Adipose tissue (tissue), 3 donors: ENCODE data around the gene DENND1A. TPM values are rescaled to one million over a fixed set of nuclear protein-coding genes. Genes with fewer than 3 reads are reported as not detected.
"Not testable (repeated sequence)": the region's sequence is repeated elsewhere in the genome, so short reads cannot be mapped to it uniquely, and the experiment has no call there.

Experiments used
- H3K27ac ChIP-seq: one replicate; pipeline ENCODE4 v1.5.1; 2013; ENCODE audit warnings: low read depth, low read length
- WGBS, 3 donors: extraction: QIAGEN DNeasy Blood & Tissue Kit; methylation state at CpG; one replicate each; pipeline ENCODE4 v1.1.7; 2013; 5-methylcytosine and 5-hydroxymethylcytosine counted together
- polyA plus RNA-seq, 3 donors: library from polyadenylated mRNA; stranded (reverse); fragments of 200-250 nt; gene quantifications; one replicate each; pipeline ENCODE4 v1.2.3, GENCODE V29; 2013
- donor health status: healthy with polysubstance abuse.
- donor health status: Bipolar disorder and iron deficiency.
- donor health status: healthy.

DENND1A gene
- polyA plus RNA-seq, 3 donors, result 3.3 to 12.9 (median 9.4) TPM

DNA sequence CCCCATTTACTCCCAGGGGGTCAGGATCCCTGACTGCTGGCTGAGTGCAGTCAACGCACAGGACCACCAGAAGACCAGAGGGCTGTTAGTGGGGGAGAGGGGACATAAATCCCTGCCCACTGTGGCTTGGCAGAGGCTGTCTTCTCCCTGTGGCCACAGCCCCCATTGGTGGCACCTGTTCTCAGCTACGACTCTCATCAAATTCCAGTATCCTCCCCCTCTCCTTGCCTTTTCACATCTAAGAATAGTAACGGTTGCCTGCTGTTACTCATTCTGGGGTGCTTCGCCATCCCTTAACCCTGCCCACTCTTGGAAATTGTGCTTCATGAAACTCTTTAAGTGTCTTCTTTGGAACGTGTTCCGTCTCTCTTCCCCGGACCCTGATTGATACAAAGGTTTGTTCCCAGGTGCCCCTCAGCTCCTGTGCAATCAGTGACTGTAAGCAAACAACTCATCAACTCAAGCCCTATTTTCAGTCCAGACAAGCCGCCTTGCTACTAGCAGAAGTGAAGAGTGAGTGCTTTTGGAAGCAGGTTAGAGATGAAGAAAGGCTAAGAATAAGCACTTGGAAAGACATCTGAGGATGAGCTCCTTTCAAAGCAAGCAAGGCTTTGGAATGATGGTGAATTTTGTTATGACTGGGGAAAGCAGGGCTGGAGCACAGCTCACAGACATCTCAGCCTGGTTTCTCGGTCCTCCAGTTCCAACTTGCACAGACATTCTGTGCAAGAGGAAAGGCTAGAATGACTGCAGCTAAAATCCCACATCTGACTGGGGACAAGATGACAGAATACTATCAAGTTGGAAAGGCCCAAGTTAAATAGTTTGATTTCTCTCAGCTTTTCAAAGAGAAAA lies 22.9 kb upstream of the DENND1A start:
- H3K27ac ChIP-seq, result no peak overlapping the region
- WGBS, 3 donors, result 46 to 83% (median 82%) methylated on average over 9 of the region's 9 CpGs

DNA sequence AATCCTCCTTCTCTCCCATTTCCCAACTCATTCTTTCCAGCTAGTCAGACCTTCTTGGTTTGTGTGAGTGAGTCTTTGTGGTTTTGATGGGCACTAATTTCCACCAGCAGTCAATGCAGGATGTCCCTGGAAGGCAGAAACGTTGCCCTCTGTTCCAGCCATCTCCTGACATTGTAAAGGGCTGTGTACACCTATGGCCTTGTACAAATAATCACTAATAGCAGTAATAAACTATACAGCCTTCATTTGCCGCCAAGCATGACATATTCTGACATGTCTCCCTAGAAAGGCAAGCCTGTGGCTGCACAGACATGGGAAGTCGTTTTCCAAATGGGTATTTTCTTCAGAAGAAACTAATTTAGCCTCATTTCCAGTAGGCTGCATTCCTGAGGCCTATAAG lies 18.4 kb upstream of the DENND1A start:
- 37 to 60% (median 56%) methylated on average over 3 of the region's 3 CpGs for WGBS, 3 donors

DNA sequence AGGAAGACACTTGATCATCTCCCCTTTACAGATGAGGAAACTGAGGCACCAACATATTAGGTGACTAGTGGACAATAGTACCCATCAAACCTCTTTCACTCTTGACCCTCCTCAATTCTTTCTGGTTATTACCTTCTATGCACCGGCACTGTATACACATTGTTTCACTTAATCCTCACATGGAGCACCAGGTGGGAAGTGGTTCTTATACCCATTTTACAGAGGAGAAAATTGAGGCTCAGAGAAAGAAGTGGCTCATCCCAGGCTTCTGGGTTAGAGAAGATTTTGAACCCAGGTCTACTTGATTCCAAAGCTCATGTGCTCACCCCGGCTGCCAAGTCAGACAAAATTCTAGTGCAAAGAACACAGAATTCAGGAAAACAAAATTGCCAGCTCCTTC lies 17.4 kb upstream of the DENND1A start:
- H3K27ac ChIP-seq, result no peak overlapping the region
- WGBS, 3 donors, result 95 to 100% (median 96%) methylated on average over 2 of the region's 2 CpGs

More for the DNA sequence above, 18.4 kb upstream of the DENND1A start:
- H3K27ac ChIP-seq, result no peak overlapping the region

DNA sequence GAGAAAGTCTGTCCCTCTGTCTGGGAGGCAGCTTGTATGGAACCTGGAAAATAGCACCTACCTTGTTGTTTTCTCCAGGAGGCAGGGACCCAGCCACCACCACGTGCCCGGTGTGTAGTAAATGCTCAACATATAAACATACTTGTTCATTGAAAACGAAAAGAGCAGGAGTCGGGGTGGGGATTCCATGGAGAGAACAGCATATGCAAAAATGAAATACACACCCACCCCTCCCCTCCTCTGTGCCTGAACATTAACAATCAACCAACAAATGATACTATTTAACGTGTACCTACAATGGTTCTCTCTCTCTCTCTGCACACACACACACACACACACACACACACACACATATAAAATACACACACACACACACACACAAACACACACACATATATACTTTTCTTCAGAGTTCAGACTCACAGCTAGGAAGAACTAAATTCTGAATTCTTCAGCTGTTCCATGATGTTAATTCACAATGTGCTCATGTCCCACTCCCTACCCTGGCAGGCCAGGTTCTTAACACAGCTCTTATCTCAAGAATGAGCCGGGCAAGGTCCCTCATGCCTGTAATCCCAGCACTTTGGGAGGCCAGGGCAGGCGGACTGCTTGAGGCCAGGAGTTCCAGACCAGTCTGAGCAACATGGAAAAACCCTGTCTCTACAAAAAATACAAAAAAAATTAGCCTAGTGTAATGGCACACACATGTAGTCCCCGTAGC lies 16.3 kb upstream of the DENND1A start:
- H3K27ac ChIP-seq, result no peak overlapping the region
- 62 to 79% (median 68%) methylated on average over 8 of the region's 8 CpGs for WGBS, 3 donors

DNA sequence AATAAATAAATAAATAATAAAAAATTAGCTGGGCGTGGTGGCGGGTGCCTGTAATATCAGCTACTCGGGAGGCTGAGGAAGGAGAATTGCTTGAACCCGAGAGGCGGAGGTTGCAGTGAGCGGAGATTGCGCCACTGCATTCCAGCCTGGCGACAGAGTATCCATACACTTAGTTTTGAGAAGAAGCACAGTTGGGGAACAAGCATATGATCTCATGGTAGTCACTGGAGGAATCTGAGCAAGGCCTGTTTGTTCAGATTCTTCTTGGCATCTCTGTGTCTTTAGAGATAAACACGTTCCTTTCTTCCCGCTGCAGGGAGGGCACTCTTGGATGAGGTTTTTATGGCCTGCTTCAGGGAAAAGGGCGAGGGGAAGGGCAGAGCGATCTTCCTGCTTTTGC lies 15.6 kb upstream of the DENND1A start:
- WGBS, 3 donors, result 86 to 88% (median 86%) methylated on average over 12 of the region's 12 CpGs

DNA sequence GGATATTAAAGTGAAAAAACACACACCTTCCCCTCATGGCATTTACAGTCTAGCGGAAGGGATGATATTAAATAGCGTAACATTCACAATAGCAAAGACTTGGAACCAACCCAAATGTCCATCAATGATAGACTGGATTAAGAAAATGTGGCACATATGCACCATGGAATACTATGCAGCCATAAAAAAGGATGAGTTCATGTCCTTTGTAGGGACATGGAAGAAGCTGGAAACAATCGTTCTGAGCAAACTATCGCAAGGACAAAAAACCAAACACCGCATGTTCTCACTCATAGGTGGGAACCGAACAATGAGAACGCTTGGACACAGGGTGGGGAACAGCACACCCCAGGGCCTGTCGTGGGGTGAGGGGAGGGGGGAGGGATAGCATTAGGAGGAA lies 14.5 kb upstream of the DENND1A start:
- 93 to 96% (median 96%) methylated on average over 8 of the region's 8 CpGs for WGBS, 3 donors

More for the DNA sequence above, 15.6 kb upstream of the DENND1A start:
- no peak overlapping the region for H3K27ac ChIP-seq

DNA sequence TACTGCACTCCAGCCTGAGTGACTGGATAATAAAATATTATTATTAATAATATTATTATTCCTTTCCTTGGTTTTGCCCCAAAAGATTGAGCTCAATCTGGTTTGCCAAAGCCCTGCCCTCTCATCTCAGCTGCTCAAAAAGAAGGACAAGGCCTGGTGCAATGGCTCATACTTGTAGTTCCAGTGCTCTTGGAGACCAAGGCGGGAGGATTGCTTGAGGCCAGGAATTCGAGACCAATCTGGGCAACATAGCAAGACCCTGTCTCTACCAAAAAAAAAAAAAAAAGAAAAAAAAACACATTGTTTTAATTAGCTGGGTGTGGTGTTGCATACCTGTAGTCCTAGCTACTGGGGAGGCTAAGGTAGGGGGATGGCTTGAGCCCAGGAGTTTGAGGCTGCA lies 13.7 kb upstream of the DENND1A start:
- H3K27ac ChIP-seq, result no peak overlapping the region
- WGBS, 3 donors, result 52 to 97% (median 89%) methylated on average over 2 of the region's 2 CpGs

More for the DNA sequence above, 14.5 kb upstream of the DENND1A start:
- not testable (repeated sequence) for H3K27ac ChIP-seq

DNA sequence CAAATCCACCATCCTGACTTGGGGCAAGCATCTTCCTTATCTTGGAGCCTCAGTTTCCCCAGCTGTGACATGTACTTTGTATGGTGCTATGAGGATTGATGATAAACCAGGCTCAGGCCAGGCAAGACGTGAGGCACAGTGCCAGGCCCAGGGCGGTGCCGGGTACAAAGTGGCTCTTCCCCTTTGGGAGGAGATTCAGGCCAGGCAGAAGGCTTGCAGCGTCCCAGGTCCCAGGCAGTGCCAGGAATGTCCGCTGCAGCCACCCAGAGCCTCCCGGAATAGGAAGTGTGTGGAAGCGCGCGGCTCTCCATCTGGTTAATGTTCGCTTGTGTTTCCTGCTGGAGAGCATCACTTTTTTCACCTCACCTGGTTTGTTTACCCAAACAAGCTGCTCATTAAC lies 12.6 kb upstream of the DENND1A start:
- H3K27ac ChIP-seq, result no peak overlapping the region
- WGBS, 3 donors, result 66 to 73% (median 69%) methylated on average over 10 of the region's 10 CpGs

DNA sequence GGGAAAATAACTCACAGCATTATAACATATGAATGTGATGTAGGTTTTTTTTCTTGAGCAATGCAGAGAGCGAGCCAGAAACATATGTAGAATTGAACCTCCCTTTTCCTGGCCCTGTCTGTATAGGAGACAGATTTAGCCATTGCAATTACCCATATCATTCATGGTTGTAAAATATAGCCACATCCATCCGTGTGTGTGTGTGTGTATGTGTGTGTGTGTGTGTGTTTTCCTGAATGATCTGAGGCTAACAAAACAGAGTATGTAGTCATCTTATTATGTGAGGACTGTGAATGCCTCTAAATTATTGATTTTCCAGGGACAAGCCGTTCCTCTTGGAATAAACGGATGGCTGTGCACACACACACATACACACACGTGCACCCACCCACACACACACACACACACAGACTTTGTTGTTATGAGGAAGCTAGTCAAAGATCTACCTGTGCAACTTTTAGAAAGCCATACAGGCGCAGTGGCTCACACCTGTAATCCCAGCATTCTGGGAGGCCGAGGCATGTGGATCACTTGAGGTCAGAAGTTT lies 11.7 kb upstream of the DENND1A start:
- no peak overlapping the region for H3K27ac ChIP-seq
- 47 to 77% (median 76%) methylated on average over 7 of the region's 7 CpGs for WGBS, 3 donors

DNA sequence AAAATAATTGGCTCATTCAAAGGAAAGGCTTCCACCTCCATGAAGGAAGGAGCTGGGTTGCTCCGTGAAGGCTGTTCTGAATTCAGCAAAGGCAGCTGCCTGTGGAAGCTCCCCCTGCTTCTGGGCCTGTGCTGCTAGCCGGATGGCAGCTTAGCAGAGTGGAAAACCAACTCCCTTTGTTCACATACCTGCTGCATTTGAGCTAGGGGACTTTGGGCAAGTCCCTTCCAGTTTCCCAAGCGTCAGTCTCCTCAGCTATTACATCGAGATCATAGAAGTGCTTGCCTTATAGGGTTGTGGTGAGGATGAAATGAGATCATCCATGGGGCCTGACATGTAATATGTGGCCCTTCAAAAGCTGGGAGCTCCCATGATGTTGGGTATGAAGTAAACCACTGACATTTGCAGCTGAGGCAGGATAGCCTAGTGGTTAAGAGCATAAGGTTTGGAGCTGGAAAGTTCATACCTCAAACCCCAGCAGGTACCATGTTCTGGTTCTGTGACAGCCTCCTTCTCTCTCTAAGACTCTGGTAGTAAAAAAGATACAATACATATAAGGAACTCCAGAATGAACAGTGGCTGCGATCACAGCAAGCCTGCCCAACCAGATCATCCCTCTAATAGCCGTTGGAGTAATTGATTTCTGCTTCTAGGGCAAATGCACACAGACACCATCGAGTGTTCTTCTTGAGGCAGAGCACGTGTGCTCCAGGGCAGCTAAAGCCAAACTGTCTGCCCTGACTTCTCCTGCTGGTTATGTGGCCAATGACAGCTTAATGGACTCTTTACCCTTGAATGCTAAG lies 11.0 kb upstream of the DENND1A start:
- H3K27ac ChIP-seq, result no peak overlapping the region
- 69 to 80% (median 79%) methylated on average over 8 of the region's 8 CpGs for WGBS, 3 donors

DNA sequence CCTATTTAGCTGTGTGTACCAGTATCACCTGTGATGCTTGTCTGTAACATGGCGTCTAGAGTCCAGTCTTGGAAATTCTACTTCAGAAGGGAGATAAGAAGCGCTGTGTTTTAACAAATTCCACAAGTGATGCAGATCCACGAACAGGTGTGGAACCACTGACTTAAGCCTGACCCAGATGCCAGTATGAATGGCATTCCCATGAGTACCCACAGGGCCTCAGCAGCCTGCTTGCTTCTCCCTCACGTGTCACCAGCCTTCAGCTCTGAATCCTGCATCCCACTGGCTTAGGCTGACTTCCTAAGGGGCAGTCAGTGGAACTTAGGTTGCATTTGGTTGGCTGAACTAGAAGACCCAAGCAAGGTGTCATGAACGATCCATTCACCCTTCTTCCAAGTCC lies 8.5 kb upstream of the DENND1A start:
- no peak overlapping the region for H3K27ac ChIP-seq
- WGBS, 3 donors, result 88 to 93% (median 89%) methylated on average over 5 of the region's 5 CpGs

DNA sequence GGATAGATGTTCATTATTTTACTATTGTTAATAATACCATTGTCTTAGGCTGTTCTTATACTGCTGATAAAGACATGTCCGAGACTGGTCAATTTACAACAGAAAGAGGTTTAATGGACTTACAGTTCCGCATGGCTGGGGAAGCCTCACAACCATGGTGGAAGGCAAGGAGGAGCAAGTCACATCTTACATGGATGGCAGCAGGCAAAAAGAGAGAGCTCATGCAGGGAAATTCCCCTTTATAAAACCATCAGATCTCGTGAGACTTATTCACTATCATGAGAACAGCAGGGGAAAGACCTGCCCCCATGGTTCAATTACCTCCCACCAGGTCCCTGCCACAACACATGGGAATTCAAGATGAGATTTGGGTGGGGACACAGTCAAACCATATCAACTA lies 6.6 kb upstream of the DENND1A start:
- WGBS, 3 donors, result 78 to 87% (median 84%) methylated on average over 3 of the region's 3 CpGs

DNA sequence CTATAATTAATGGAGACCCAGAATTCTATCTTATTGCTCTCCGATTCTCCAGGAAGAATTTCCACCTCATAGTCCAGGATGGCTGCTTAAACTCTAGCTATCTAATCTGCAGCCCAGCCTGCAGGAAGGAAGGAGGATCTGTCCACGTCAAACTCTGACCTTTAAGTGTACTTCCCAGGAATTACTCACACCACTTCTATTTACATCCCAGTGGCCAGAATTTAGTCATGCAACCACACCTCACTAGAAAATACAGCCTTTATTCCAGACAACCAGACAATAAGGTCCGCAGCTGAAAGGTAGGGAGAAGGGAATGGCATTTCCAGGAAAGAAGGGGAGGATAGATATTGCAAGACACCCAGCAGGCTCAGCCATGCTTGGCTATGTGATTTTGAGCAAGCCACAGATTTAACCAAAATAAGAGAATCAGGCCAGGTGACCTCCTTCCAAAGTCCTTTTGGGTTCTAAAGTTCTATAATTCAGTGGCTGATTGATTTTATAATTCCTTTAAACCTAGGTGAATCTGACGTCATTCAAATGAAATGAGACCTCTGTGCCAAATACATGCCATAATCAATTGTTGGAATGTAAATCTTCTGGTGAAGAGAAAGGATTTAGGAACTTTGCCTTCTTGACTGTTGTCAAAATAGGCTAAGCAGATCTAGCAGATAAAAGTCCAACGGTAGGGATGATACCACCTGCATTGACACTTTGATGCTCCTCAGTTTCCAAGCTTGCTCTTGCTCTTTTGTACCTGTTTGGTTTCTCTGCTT lies 3.7 kb upstream of the DENND1A start:
- 41 to 64% (median 60%) methylated on average over 5 of the region's 5 CpGs for WGBS, 3 donors
- no peak overlapping the region for H3K27ac ChIP-seq

More for the DNA sequence above, 6.6 kb upstream of the DENND1A start:
- H3K27ac ChIP-seq, result not testable (repeated sequence)

DNA sequence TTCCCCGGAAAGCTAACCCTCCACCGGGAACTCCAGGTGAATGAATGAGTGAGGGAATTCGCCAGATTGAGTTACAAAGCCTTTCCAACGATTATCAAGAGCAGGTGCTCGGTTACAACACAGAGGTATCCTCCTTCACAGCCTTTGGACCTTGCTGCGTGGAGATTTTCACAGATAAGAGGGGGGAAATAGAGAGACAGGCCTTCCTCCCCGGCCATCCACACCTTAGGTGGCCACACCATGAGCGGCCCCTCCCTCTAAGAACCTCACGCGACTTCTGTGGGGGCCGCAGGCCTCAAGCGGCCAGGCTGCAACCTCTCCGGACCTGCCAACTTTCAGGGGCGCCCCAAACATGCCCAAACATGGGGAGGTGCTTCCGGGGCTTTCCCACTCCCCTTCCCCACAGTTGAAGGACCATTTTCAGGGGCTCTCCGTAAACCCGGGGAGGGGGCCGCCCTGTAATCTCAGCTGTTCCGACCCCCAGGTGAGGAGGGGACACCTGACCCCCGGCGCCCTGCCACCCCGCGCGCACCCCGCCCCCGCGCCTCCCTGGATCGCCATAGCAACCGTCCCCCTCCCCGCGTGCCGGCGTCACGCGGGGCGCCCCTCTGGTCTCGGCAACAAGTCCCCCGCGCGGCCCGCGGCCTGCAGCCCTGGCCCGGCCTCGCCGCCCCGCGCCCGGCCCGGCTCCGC lies 603 bp downstream of the DENND1A start:
- 1 to 2% (median 2%) methylated on average over 20 to 50 of the region's 50 CpGs for WGBS, 3 donors
- no peak overlapping the region for H3K27ac ChIP-seq

DNA sequence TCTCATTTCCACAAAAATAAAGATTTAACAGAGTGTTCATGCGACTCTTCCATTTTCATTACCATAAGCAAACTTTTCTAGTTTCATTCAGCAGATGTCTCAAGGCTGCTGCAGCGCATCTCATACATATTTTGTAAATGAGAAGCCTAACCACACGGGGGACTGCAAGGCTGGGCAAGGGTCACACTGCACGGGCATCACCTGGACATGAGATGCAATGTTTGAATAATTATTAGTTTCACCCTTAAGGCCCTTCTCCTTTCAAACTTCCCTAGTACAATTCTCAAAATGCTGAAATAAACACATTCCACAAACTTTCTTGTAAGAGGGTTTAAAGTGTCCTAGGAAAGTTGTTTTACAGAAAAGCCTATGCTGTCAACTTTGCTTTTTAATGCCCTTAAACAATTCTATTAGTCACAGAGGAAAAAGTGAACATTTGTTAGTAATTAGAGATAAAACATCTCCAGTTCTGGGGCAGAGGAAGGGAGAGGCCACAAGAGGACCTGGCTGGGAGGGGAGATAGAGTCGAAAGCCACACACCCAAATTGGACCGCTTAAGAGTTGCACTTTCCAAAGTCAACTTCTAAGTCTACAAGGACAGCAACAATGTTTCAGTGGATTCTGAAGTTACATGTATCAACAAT lies 1.3 kb downstream of the DENND1A start:
- WGBS, 3 donors, result 34 to 61% (median 34%) methylated on average over 6 of the region's 6 CpGs
- H3K27ac ChIP-seq, result no peak overlapping the region

DNA sequence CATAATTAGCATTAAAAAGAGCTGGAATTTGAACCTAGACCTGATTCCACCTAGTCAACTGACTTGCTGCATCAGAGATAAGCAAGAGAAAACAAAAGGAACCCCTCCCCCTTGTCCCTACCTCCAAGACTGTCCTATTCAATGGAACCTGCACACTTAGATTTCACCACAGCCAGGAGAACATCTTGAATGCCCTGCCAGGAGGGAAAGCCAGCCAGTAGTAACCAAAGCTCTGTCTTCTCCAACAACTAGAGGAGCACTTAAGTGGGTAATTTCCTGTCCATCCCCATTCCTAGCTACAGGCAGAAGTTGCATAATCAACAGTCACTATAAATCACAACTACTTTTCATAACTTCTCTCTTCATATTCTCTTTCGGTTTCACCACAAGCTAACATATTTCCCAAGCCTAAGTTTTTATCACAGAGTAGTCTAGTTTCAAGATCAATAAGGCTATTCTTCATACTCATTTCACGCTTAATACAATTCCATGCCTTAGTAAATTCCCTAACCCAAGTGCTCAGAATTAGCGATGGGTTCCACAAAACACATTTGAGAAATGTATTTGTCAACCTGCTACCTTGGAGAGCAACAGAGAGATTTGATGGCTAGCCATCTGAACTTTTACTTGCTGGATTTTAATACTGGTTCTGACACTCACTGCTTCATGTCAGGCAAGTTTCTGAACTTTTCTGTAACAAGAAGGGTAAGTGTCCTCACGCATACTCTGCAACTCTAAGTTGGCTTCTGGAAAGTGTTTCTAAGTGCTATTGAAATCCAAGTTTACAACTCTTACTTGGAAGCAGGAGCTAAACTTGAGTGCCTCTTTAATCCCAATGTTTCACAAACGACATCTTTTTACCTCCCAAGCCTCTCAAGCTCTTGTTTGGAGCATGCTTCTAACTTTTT lies 2.0 kb downstream of the DENND1A start:
- WGBS, 3 donors, result 49 to 77% (median 49%) methylated on average over 5 of the region's 5 CpGs
- no peak overlapping the region for H3K27ac ChIP-seq
